ENCODE results near the gene UQCR11. TPM values are rescaled to one million over a fixed set of nuclear protein-coding genes. Genes with fewer than 3 reads are reported as not detected.

The UQCR11 gene
- total RNA-seq, 4 donors from 2014 or later, result 111 to 152 (median 132) TPM

DNA sequence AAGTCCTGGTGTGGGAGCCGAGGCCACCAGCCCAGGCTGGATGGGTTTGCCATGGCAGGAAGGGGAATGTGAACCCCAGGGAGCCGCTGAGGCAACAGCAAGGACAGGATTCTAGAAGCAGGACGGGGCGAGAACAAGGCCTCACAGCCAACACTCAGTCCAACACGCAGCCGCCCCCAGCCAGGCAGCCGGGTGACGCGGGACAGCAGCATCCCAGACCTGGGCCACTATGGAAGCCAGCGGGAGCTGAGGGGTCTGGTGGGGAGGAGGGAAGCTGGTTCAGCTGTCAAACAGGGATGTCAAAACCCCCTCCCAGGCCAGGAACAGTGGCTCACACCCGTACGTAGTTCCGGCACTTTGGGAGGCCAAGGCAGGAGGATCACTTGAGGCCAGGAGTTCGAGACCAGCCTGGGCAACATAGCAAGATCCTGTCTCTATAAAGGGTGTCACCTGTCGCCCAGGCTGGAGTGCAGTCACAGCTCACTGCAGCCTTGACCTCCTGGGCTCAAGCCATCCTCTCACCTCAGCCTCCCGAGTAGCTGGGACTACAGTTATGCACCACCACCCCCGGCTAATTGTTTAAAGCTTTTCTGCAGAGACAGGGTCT, 43.9 kb downstream of the UQCR11 start:
- Histone ChIP-seq H3K9me3 (no peaks in the 10 kb centered on the region), H3K4me1 (peaks cover 4 to 23% (median 12%) of the 10 kb centered on the region in 4 donors), H3K36me3 (peaks cover 0 to 11% (median 6%) of the 10 kb centered on the region in 4 donors), H3K27me3 (no peaks in the 10 kb centered on the region), H3K4me3 (no peak overlapping the region), H3K27ac (replicated peaks in 1 of 4) (no peak overlapping the region)
- no peak for TF ChIP-seq POLR2AphosphoS5 (IDR thresholded peaks at IDR 0.05)
- no peak for TF ChIP-seq POLR2A (IDR thresholded peaks at IDR 0.05; ENCODE audit: low read depth)
- no peak for TF ChIP-seq EP300 (IDR thresholded peaks at IDR 0.05)
- TF ChIP-seq, protein P1, sequence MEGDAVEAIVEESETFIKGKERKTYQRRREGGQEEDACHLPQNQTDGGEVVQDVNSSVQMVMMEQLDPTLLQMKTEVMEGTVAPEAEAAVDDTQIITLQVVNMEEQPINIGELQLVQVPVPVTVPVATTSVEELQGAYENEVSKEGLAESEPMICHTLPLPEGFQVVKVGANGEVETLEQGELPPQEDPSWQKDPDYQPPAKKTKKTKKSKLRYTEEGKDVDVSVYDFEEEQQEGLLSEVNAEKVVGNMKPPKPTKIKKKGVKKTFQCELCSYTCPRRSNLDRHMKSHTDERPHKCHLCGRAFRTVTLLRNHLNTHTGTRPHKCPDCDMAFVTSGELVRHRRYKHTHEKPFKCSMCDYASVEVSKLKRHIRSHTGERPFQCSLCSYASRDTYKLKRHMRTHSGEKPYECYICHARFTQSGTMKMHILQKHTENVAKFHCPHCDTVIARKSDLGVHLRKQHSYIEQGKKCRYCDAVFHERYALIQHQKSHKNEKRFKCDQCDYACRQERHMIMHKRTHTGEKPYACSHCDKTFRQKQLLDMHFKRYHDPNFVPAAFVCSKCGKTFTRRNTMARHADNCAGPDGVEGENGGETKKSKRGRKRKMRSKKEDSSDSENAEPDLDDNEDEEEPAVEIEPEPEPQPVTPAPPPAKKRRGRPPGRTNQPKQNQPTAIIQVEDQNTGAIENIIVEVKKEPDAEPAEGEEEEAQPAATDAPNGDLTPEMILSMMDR (IDR thresholded peaks at IDR 0.05), result no peak
- DNase-seq (ENCODE audit: extremely low spot score), result no peak
- 83% methylated on average over 11 of the region's 17 CpGs for WGBS
- intact Hi-C loops (cut with DNase I), result no loop called here

DNA sequence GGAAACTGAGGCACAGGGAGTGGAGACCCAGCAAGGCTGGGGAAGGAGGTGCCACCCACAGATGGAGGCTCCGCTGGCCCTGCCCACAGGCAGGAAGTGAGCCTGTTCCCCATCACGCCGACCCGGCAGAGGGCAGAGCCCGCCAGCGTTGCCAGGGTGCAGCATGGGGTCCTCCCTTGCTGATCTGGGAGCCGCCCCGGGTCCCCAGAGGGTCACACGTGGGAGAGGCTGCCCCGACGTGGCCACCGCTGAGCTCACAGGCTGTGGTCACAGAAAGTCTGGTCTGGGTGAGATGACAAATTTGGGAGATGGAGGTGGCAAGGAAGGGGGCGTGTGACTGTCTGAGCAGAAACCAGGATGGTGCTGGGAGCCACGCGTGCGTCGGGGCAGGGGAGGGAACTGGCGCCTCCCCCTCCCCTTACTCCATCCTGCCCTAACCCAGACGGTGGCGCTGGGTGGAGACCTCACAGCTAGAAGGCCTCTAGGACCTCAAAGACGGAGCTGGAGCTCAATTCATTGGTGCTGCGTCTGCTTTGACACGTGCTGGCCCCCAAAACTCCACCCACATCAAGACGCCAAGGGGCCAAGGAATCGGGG, 44.9 kb downstream of the UQCR11 start:
- WGBS, result 71% methylated on average over 10 of the region's 25 CpGs
- TF ChIP-seq POLR2A (IDR thresholded peaks at IDR 0.05; ENCODE audit: low read depth) (no peak), POLR2AphosphoS5 (IDR thresholded peaks at IDR 0.05) (no peak), EP300 (IDR thresholded peaks at IDR 0.05) (no peak)
- TF ChIP-seq, protein P1 (IDR thresholded peaks at IDR 0.05), result no peak
- DNase-seq (ENCODE audit: extremely low spot score), result no peak
- intact Hi-C loops (cut with DNase I), result no loop called here
- Histone ChIP-seq H3K4me3 (no peak overlapping the region), H3K36me3 (peaks cover 4 to 20% (median 12%) of the 10 kb centered on the region in 4 donors), H3K4me1 (peaks cover 0 to 13% (median 3%) of the 10 kb centered on the region in 4 donors), H3K27me3 (no peaks in the 10 kb centered on the region), H3K27ac (replicated peaks in 1 of 4) (no peak overlapping the region), H3K9me3 (no peaks in the 10 kb centered on the region)

DNA sequence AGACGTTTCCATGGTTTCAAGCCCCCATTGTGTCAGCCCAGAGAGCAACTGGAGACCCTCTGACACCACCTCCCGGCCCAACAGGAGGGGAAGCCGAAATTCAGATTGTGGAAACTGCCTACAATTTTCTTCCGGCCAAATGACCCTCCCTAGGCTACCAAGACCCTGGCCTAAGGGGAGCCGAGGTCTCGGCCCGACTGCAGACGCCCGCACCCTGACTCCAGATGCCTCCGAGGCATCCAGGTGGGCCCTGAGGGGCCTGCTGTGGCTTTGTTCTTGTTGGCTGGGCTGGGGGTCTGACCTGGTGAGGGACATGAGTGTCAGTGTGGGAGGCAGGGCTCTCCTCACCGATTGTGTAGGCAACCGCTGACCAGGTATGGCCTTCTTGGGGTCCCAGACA, 46.7 kb downstream of the UQCR11 start:
- Histone ChIP-seq H3K4me1 (peaks cover 0 to 7% (median 2%) of the 10 kb centered on the region in 4 donors), H3K4me3 (no peak overlapping the region), H3K27ac (replicated peaks in 1 of 4) (no peak overlapping the region), H3K9me3 (no peaks in the 10 kb centered on the region), H3K36me3 (peaks cover 4 to 26% (median 16%) of the 10 kb centered on the region in 4 donors), H3K27me3 (no peaks in the 10 kb centered on the region)
- DNase-seq (ENCODE audit: extremely low spot score), result no peak
- WGBS, result 84% methylated on average over 6 of the region's 12 CpGs
- TF ChIP-seq POLR2A (IDR thresholded peaks at IDR 0.05; ENCODE audit: low read depth) (no peak), EP300 (IDR thresholded peaks at IDR 0.05) (no peak), POLR2AphosphoS5 (IDR thresholded peaks at IDR 0.05) (no peak)
- TF ChIP-seq, protein P1 (IDR thresholded peaks at IDR 0.05), result no peak
- intact Hi-C loops (cut with DNase I), result no loop called here

DNA sequence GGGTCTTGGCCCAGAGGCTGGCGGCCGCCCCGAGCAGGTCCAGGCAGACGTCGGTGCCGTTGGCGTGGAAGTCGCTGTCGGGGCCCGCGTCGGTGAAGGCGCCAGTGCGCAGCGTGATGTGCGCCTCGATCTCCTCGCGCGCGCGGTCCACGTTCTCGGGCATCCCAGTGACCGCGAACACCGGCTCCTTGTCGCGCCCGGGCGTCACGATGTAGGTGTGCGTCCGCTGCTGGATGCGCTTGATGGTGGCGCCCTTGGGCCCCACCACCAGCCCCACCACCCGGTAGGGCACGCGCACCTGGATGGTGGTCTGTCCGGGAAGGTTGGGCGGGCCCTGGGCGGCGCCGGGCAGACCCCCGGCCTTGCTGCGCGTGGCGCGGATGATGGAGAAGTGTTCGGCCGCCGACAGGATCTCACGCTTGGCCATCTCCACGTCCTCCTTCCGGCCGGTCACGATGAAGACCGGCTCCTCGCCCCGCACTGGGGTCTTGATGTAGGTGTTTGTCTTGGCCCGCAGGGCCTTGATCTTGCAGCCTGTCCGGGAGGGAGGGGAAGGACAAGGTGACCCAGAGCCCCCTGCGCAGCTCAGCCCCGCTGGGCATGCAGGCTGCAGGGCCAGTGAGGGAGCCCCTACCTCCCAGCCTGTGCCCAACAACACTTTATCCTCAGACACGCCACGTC, 48.7 kb downstream of the UQCR11 start:
- no peak overlapping the region for H3K27ac ChIP-seq (replicated peaks in 1 of 4)
- intact Hi-C loops (cut with DNase I), result no loop called here
- TF ChIP-seq, protein P1 (IDR thresholded peaks at IDR 0.05), result no peak
- TF ChIP-seq POLR2A (IDR thresholded peaks at IDR 0.05; ENCODE audit: low read depth), result no peak
- TF ChIP-seq EP300 (IDR thresholded peaks at IDR 0.05), result no peak
- no peak for TF ChIP-seq POLR2AphosphoS5 (IDR thresholded peaks at IDR 0.05)
- peaks cover 0 to 7% (median 2%) of the 10 kb centered on the region in 4 donors for H3K4me1 ChIP-seq
- no peaks in the 10 kb centered on the region for H3K27me3 ChIP-seq
- 95% methylated on average over 56 of the region's 66 CpGs for WGBS
- no peak overlapping the region for H3K4me3 ChIP-seq
- H3K36me3 ChIP-seq, result peaks cover 4 to 21% (median 15%) of the 10 kb centered on the region in 4 donors
- no peaks in the 10 kb centered on the region for H3K9me3 ChIP-seq
- DNase-seq (ENCODE audit: extremely low spot score), result no peak

Data from esophagus muscularis mucosa (tissue), 4 donors.